Measurements from ENCODE around the gene CFAP410.

The CFAP410 gene

DNA sequence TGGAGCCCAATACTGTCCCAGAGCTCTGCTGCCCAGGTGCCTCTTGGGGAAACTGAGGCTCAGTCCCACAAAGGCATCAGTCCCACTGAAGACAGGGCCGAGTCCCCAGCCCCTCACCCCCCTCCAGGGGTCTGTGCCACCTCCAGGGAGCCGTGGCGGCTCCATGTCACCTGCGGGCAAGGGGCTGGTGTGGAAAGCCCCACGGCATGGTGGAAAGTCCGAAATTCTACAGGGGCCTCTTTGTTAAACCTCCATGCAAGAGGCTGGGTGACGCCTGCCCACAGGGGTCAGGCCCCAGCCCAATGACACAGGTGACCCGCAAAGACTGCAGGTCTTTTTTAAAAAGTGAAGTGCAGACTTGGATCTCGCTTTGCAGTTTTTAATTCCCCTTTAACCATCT, 56.8 kb downstream of the CFAP410 start:
- DNase-seq = no peak

DNA sequence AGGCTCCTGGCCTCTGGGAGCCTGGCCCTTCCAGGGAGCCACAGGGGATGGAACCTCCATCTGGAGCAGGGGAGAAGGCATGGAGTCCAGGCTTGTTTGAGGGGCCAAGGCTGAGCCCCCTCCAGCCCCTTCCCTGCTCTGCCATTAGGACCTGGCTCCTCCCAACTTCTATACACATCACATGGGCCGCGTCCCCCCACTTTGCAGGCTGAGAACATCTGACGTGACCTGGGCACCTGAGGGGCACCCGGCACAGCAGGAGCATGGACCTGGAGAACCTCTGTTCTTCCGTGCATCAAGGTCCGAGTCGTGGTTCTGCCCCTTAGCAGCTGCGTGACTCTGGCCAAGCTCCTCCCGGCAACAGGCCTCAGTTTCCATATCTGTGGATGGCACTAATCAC, 57.4 kb downstream of the CFAP410 start:
- DNase-seq = no peak

DNA sequence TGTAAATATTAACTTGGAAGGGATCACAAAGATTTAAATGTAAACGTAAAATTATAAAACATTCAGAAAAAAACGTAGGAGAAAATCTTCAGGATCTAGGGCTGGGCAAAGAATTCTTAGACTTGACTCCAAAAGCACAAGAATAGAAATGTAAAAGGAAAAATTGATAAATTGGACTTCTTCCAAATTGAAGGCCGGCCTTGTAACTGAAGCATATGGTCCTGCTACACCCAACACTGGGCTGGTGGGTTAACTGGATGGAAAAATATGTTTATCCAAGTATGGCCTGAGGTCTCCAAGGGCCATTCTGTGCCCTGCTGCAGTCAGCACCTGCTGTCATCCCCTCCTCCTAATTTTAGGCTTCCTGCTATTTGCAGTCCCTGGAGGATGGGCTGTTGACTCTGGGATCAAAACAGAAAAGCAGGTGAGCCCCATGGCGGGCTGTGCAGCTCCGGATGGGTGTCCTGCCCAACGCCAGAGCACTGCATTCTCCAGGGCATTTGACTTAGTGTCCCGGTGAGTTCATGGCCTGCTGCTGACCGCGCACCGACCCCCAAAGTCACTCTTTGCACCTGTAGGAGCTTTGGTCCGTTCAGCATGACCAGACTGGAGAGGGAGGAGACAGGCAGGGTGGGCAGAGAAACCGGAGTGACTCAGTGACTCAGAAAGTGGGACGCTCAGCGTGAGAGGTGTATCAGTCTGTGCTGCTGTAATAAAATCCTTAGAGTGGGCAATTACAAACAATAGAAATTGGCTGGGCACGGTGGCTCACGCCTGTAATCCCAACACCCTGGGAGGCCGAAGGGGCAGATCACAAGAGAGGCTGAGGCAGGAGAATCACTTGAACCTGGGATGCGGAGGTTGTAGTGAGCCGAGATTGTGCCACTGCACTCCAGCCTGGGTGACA, 59.6 kb downstream of the CFAP410 start:
- no peak for DNase-seq
